Esophagus (tissue), 2 donors: ENCODE data around the gene IPO9. TPM values are rescaled to one million over a fixed set of nuclear protein-coding genes. Genes with fewer than 3 reads are reported as not detected.
A peak's percentile ranks its signal among the peaks of the same experiment; 100 is the strongest.

Experiments
- H3K27ac ChIP-seq, 2 donors: one replicate each; pipeline ENCODE4 v1.5.1; 2013; ENCODE audit warnings: low read depth in 2 of 2, mild to moderate bottlenecking in 2 of 2, inconsistent platforms in 1 of 2, low read length in 1 of 2, moderate library complexity in 1 of 2
- H3K27me3 ChIP-seq, 2 donors: one replicate each; pipeline ENCODE4 v1.6.1; 2013; ENCODE audit warnings: low read length in 2 of 2, control low read depth in 1 of 2, mild to moderate bottlenecking in 1 of 2; ENCODE audit not compliant: insufficient read depth in 2 of 2, control insufficient read depth in 1 of 2
- H3K36me3 ChIP-seq, 2 donors: one replicate each; pipeline ENCODE4 v1.6.1; 2013; ENCODE audit warnings: low read length in 1 of 2; ENCODE audit not compliant: control insufficient read depth in 2 of 2, insufficient read depth in 2 of 2
- H3K4me1 ChIP-seq, 2 donors: one replicate each; pipeline ENCODE4 v1.6.1; 2013; ENCODE audit warnings: low read length in 1 of 2; ENCODE audit not compliant: control insufficient read depth in 2 of 2, insufficient read depth in 2 of 2
- H3K4me3 ChIP-seq, 2 donors: one replicate each; pipeline ENCODE4 v1.5.1; 2013; ENCODE audit warnings: low read length in 2 of 2, mild to moderate bottlenecking in 2 of 2, low read depth in 1 of 2, moderate library complexity in 1 of 2
- H3K9me3 ChIP-seq, 2 donors: one replicate each; pipeline ENCODE4 v1.6.1; 2013; ENCODE audit warnings: mild to moderate bottlenecking in 2 of 2, low read depth in 1 of 2, low read length in 1 of 2, moderate library complexity in 1 of 2; ENCODE audit not compliant: control insufficient read depth in 2 of 2, insufficient read depth in 1 of 2
- WGBS, 2 donors: extraction: QIAGEN DNeasy Blood & Tissue Kit; methylation state at CpG; one replicate each; pipeline ENCODE4 v1.1.7; 2013; 5-methylcytosine and 5-hydroxymethylcytosine counted together
- polyA plus RNA-seq, 2 donors: library from polyadenylated mRNA; stranded (reverse); fragments of 200-250 nt; gene quantifications; one replicate each; pipeline ENCODE4 v1.2.3, GENCODE V29; 2013
- donor health status: healthy with polysubstance abuse.
- donor health status: Bipolar disorder and iron deficiency.

IPO9 gene
- polyA plus RNA-seq, 2 donors: 11.2 to 11.5 TPM

DNA sequence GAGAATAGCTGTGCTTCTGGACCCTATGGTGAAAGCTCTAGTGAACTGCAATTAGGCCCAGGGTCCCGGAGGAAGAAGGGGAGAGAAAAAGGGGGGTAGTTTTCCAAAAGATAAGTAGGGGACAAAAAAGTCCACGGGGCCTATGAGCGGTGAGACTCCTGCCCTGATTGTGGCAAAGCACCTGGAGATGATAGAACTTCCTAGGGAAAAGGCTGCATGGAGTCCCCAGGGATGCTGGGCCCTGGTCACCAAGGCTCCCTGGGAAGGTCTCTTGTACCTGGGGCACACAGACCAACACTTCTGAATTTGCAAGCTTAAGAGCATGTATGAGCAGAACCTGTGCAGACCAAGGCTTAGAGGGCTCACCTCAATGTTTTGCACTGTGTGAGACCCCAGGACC is 54.3 kb downstream of the IPO9 start:
- H3K4me3 ChIP-seq: no peak overlapping the region
- H3K27ac ChIP-seq: peak overlapping the region in 1 of 2 donors; percentile 66
- WGBS, 2 donors: 76 to 77% methylated on average over 3 of the region's 3 CpGs
- no peaks in the 10 kb centered on the region for H3K27me3 ChIP-seq
- no peaks in the 10 kb centered on the region for H3K36me3 ChIP-seq
- no peaks in the 10 kb centered on the region for H3K9me3 ChIP-seq
- H3K4me1 ChIP-seq: peaks cover 9 to 13% of the 10 kb centered on the region in 2 donors

- Histone ChIP-seq H3K4me1 (peaks cover 9 to 13% of the 10 kb centered on the region in 2 donors), H3K27ac (peak overlapping the region; percentile 29 to 75), H3K27me3 (no peaks in the 10 kb centered on the region), H3K4me3 (no peak overlapping the region), H3K36me3 (no peaks in the 10 kb centered on the region), H3K9me3 (no peaks in the 10 kb centered on the region)
- WGBS, 2 donors: 15 to 17% methylated on average over 7 of the region's 7 CpGs
Measured at GRCh38 chr1:201883786-201884185, 54.8 kb downstream of the IPO9 start.

GRCh38 chr1:201884425-201884824 is 55.5 kb downstream of the IPO9 start:
- no peak overlapping the region for H3K4me3 ChIP-seq
- H3K36me3 ChIP-seq: no peaks in the 10 kb centered on the region
- no peaks in the 10 kb centered on the region for H3K27me3 ChIP-seq
- peaks cover 11 to 16% of the 10 kb centered on the region in 2 donors for H3K4me1 ChIP-seq
- H3K27ac ChIP-seq: peak overlapping the region in 1 of 2 donors; percentile 63
- H3K9me3 ChIP-seq: no peaks in the 10 kb centered on the region
- WGBS, 2 donors: 50 to 57% methylated on average over 1 of the region's 1 CpG

- Histone ChIP-seq H3K27me3 (no peaks in the 10 kb centered on the region), H3K36me3 (no peaks in the 10 kb centered on the region), H3K9me3 (no peaks in the 10 kb centered on the region), H3K4me3 (no peak overlapping the region), H3K27ac (peak overlapping the region in 1 of 2 donors; percentile 33), H3K4me1 (peaks cover 12 to 16% of the 10 kb centered on the region in 2 donors)
- 61 to 71% methylated on average over 6 of the region's 6 CpGs for WGBS, 2 donors
Measured at GRCh38 chr1:201885531-201886075, 56.6 kb downstream of the IPO9 start.

DNA sequence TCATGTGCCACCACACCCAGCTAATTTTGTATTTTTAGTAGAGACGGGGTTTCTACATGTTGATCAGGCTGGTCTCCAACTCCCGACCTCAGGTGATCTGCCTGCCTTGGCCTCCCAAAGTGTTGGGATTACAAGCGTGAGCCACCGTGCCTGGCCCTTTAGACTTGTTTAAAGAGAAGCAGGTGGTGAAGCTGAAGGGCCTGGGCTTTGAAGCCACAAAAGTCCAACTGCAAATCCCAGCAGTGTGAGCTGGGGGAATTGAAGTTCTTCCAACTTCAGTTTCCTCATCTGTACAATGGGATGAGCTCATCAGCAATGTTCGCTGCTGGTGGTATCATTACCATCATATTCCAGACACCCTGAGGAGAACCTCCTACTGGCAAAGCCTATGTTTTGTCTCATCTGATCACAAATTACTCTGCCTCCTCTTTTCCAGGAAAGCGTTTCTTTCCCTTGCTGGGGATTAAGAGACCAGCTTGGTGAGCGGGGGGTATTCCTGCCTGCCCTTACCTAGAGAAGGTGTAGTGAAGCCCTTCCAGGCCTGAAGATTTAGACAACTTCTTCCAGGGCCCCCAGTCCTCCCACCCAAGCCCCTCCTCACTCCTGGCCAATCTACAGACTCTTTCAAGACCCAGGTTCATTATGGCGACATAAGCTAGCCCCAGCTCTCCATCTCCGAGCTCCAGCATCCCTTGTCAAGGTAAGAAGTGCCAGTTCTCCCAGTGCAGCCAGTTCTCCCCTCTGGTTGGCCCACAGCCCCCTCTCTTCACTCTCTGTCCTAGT is 57.3 kb downstream of the IPO9 start:
- Histone ChIP-seq H3K36me3 (no peaks in the 10 kb centered on the region), H3K9me3 (no peaks in the 10 kb centered on the region), H3K4me1 (peaks cover 12 to 16% of the 10 kb centered on the region in 2 donors), H3K27me3 (no peaks in the 10 kb centered on the region), H3K4me3 (no peak overlapping the region), H3K27ac (no peak overlapping the region)
- 71 to 81% methylated on average over 9 of the region's 9 CpGs for WGBS, 2 donors

GRCh38 chr1:201887116-201887866 is 58.3 kb downstream of the IPO9 start:
- no peak overlapping the region for H3K27ac ChIP-seq
- H3K4me3 ChIP-seq: no peak overlapping the region
- no peaks in the 10 kb centered on the region for H3K27me3 ChIP-seq
- H3K36me3 ChIP-seq: no peaks in the 10 kb centered on the region
- no peaks in the 10 kb centered on the region for H3K9me3 ChIP-seq
- 87 to 89% methylated on average over 5 of the region's 5 CpGs for WGBS, 2 donors
- peaks cover 12 to 16% of the 10 kb centered on the region in 2 donors for H3K4me1 ChIP-seq

DNA sequence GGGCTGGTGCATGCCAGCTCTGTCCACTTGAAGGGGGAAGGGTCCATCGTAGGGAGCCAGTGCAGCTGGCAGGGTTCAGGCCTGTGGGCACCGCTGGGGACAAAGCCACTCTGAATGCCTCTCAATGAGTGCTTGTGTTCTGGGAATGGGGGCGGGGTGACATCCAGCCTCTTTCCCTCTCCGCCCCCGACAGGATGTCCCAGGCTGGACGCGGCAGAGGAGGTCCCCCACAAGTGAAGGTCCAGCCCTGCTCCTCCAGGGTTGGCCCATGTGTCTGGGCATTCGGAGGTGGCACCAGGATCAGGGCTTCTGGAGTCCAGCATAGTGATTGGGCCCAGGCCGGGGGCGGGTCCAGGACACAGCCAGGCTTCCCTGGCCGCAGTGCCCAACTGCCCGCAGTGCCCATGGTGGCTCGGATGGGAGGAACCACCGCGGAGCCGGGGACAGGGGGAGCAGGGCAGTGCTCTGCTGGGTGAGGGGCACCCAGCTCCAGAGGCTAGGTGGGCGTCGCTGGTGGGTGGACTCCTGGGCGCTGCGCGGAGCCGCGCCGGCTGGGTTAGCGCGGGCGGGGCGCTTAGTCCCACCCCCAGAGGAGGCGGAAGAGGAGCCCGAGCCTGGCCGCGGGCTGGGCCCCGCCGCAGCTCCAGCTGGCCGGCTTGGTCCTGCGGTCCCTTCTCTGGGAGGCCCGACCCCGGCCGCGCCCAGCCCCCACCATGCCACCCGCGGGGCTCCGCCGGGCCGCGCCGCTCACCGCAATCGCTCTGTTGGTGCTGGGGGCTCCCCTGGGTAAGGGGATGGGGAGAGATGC is 59.5 kb downstream of the IPO9 start, which contains the start of gene SHISA4:
TSS of gene SHISA4 (plus strand) at position 617 of the 808 bp plus-strand sequence. CDS start at position 714, 97 bp downstream.
- Histone ChIP-seq H3K4me3 (peak within 1 kb of the TSS; percentile 48 to 50), H3K4me1 (peaks cover 8 to 14% of the 10 kb centered on the region in 2 donors), H3K9me3 (no peaks in the 10 kb centered on the region), H3K36me3 (no peaks in the 10 kb centered on the region), H3K27ac (peak within 1 kb of the TSS in 1 of 2 donors; percentile 22), H3K27me3 (no peaks in the 10 kb centered on the region)
- 5 to 10% methylated on average over 35 to 49 of the region's 49 CpGs for WGBS, 2 donors

DNA sequence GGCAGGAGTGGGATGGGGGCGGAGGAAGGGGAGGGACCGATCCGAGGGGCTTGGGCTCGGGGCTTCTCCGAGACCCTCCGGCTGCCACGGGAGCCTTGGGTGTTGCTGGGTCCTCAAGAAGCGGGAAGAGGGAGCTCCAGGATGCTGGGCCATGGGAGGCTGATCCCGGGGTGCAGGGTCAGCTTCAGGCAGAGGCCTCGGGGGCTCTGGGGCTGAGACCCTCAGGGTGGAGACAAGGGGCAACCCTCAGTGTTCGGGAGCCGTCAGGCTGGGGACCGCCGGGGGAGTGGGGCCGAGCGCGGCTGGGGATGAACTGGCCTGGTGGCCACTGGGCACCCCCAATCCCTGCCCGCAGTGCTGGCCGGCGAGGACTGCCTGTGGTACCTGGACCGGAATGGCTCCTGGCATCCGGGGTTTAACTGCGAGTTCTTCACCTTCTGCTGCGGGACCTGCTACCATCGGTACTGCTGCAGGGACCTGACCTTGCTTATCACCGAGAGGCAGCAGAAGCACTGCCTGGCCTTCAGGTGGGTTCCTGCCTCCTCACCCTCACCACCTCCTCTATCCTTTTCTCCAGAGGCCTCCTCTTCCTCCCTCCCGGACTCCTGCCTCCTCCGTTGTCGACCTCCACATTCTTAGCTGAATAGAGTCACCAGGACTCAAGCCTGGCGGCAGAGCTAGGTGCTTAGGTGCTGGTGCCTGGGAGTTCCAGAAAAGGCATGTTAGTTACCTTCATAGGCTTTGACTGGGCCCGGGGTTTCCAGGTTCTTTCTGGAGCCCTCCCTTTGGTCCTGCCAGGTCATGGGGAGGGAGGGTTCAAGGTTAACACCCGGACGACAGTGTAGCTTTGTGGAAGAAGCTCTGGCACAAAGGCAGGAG is 60.4 kb downstream of the IPO9 start:
- no peaks in the 10 kb centered on the region for H3K27me3 ChIP-seq

More for the DNA sequence above, 60.4 kb downstream of the IPO9 start:
- H3K27ac ChIP-seq: peak overlapping the region in 1 of 2 donors; percentile 22
- no peaks in the 10 kb centered on the region for H3K36me3 ChIP-seq
- H3K4me3 ChIP-seq: peak overlapping the region; percentile 48 to 50
- H3K9me3 ChIP-seq: no peaks in the 10 kb centered on the region
- WGBS, 2 donors: 24% methylated on average over 33 of the region's 33 CpGs
- H3K4me1 ChIP-seq: peaks cover 6 to 11% of the 10 kb centered on the region in 2 donors
